Measurements from ENCODE around the gene HCK.

DNA sequence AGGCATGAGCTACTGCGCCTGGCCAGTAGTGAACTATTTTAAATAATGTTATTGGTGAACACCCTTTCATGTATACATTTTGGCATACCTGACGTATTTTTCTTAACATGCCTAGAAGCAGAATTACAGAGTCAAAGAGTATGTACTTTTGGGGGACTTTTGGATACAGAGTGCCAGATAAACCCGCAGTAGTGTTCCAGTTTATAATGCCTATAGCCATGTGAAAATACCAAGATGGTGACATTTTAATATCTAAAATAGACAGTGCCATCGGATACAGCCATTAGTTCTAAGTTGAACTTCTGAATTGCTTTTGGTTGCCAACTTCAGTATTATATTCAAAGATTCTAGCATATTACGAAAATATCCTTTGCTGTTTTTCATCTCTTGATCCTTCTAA lies 77.8 kb downstream of the HCK start:
- TF ChIP-seq ZNF445 (CRISPR knock-in tag; IDR thresholded peaks at IDR 0.05; ENCODE audit: low read depth) = no peak
- no peak for TF ChIP-seq ZNF644 (tag; IDR thresholded peaks at IDR 0.05; ENCODE audit: low read depth)
- no peak for TF ChIP-seq ARID1B (IDR thresholded peaks at IDR 0.05)
- no peak for TF ChIP-seq CREB1 (IDR thresholded peaks at IDR 0.05)
- TF ChIP-seq CREB1 (CRISPR knock-in tag; IDR thresholded peaks at IDR 0.05) = no peak
- TF ChIP-seq ETV6 (IDR thresholded peaks at IDR 0.05; ENCODE audit: borderline replicate concordance in 1 of 2, low read depth in 2 of 2, low read length in 1 of 2) = no peak
- TF ChIP-seq ETV6 (CRISPR knock-in tag; IDR thresholded peaks at IDR 0.05; ENCODE audit: borderline replicate concordance) = no peak

Data from K562 (cell line).